Fibroblast of the aortic adventitia (primary cell): ENCODE data around the gene CERS6. TPM values are rescaled to one million over a fixed set of nuclear protein-coding genes. Genes with fewer than 3 reads are reported as not detected.
"Not testable (repeated sequence)": the region's sequence is repeated elsewhere in the genome, so short reads cannot be mapped to it uniquely, and the experiment has no call there.

Experiments
- DNase-seq: peaks from one replicate; pipeline ENCODE4 v3.0.0-alpha.2; 2010; ENCODE audit warnings: low read depth
- H3K4me3 ChIP-seq: 2 replicates; pipeline ENCODE4 v1.5.1; 2011; ENCODE audit warnings: low read depth, mild to moderate bottlenecking, control low read depth, low read length, moderate library complexity
- CTCF ChIP-seq: IDR thresholded peaks from 2 replicates; pipeline ENCODE4 v1.5.1; 2011; ENCODE audit warnings: mild to moderate bottlenecking, low read length, control low read depth, inconsistent platforms; ENCODE audit not compliant: insufficient read depth
- total RNA-seq: library from RNA; depleted of rRNA; stranded (reverse); fragments of >200 nt; gene quantifications from 2 replicates; pipeline ENCODE4 v1.2.3, GENCODE V29; 2012; ENCODE audit warnings: low replicate concordance

Gene CERS6
- total RNA-seq, 1 donor: 14.2 TPM

DNA sequence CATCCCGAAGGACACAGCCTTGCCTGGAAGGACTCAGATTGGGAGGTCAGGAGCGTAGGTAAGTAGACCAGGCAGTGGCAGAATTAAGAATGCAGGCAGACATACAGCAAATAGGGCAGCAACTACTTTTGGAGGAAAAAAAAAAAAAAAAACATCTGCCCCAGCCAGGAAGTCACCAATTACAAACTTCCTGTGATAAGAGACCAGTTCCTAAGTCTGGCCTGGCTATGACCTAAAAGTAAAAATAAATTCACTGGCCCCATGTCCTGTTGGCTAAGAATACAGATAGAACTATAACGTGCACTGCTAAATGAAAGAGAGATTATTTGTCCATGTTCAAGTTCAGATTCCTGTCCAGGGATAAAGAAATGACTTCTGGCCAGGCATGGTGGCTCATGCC lies 301.2 kb downstream of the CERS6 start:
- DNase-seq: no peak
- H3K4me3 ChIP-seq: no peak overlapping the region
- TF ChIP-seq CTCF: no peak

DNA sequence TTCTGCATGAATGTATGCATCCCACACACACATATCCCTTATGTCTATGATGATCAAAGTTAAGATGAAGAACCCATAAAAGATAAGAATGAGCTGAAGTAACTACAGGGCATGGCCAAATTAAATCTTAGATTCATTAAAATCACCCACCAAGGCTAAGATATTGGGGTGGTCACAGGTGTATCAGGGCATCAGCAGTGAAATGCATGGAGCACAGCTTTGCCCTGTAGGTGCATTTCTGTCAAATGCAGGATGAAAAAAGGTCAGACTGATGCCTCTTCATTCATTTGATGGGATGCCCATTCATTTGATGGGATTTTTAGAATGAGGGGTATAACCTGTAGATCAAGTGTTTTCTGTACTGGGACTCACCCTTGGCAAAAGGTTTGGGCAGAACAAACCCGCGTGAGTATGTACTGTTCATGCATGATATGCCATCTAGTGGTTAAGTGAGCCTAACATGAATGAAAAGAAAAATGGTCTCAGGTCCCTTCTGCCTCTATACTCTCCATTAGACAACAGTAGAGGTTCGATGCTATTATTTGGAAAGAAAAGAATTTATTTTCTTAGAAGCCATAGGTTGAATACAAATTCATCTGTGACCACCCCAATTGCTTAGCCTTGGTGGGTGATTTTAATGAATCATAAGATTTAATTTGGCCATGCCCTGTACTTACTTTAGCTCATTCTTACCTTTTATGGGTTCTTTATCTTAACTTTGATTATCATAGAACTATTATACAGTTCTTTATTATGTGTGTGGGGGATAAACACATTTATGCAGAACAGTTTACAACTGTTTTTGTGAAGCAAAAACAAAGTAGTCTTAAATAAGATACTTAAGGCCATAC lies 303.1 kb downstream of the CERS6 start:
- no peak overlapping the region for H3K4me3 ChIP-seq
- peak; percentile 70 for TF ChIP-seq CTCF
- DNase-seq: peak; percentile 73

- no peak overlapping the region for H3K4me3 ChIP-seq
- no peak for DNase-seq
- no peak for TF ChIP-seq CTCF
Observed at GRCh38 chr2:168765401-168765800, 309.3 kb downstream of the CERS6 start.

- no peak overlapping the region for H3K4me3 ChIP-seq
- no peak for TF ChIP-seq CTCF
- DNase-seq: no peak
Observed at GRCh38 chr2:168766600-168766999, 310.5 kb downstream of the CERS6 start.

GRCh38 chr2:168767258-168767657 lies 311.2 kb downstream of the CERS6 start:
- H3K4me3 ChIP-seq: no peak overlapping the region
- TF ChIP-seq CTCF: no peak
- DNase-seq: peak; percentile 10

GRCh38 chr2:168768357-168768756 lies 312.3 kb downstream of the CERS6 start:
- not testable (repeated sequence) for H3K4me3 ChIP-seq, DNase-seq

DNA sequence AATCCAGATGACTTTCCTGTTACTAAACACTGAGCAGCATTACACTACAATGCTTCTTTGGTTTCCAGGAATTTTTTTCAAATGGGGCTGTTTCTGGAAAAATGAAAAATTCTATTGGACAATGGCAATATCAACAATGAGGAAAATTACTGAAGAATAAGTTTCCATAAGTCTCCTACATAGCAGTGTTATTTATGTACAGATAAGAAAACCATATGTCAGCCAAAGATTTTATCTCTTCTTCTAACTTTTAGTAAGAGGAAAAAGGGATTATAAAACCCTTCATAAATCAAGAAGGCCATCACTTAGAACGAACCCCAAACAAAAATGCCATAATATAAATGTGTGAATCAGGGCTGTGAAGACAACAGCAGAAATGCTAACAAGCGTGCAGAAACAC lies 314.7 kb downstream of the CERS6 start:
- TF ChIP-seq CTCF: no peak
- peak; percentile 57 for DNase-seq
- no peak overlapping the region for H3K4me3 ChIP-seq
